Naive thymus-derived CD8-positive, alpha-beta T cell (primary cell): ENCODE data around the gene SLC25A12. TPM values are rescaled to one million over a fixed set of nuclear protein-coding genes. Genes with fewer than 3 reads are reported as not detected.

Experiments used
- ATAC-seq, 2 donors: fragments of 150-1000 bp; cut with Tn5 transposase in 1 of 2; sonication (Bioruptor Pico), chemical (Tn5 transposase) in 1 of 2; 1 replicate in 1 of 2; 2 replicates in 1 of 2; pipeline ENCODE4 v1.10.0; 2021; ENCODE audit warnings: mild to moderate bottlenecking in 2 of 2, moderate library complexity in 2 of 2
- POLR2A ChIA-PET: fragments of 350-600 bp; sonication (Branson Sonifier 250); formaldehyde crosslinking; loops from one replicate; lab custom pipeline; 2021; ENCODE audit warnings: antibody characterized with exemption; lab: Charles Lee
- DNase-seq, 10 donors: peaks; one replicate each; pipeline versions ENCODE4 v3.0.0 to v3.0.0-alpha.2; 2020 to 2022
- H3K27ac Mint-ChIP-seq, 10 donors: one replicate each; pipeline ENCODE4 v1.8.0; 2020 to 2022; ENCODE audit warnings: mild to moderate bottlenecking in 10 of 10, mixed read lengths in 10 of 10, moderate library complexity in 4 of 10, inconsistent platforms in 1 of 10
- H3K27me3 Mint-ChIP-seq, 5 donors: one replicate each; pipeline ENCODE4 v1.8.0; 2021 to 2022; ENCODE audit warnings: mixed read lengths in 5 of 5
- H3K36me3 Mint-ChIP-seq, 3 donors: one replicate each; pipeline ENCODE4 v1.8.0; 2020 to 2022; ENCODE audit warnings: mixed read lengths in 3 of 3, mild to moderate bottlenecking in 2 of 3, inconsistent platforms in 1 of 3
- H3K4me1 Mint-ChIP-seq, 4 donors: one replicate each; pipeline ENCODE4 v1.8.0; 2021 to 2022; ENCODE audit warnings: mixed read lengths in 4 of 4
- H3K4me3 Mint-ChIP-seq, 10 donors: one replicate each; pipeline ENCODE4 v1.8.0; 2020 to 2022; ENCODE audit warnings: mild to moderate bottlenecking in 10 of 10, mixed read lengths in 10 of 10, moderate library complexity in 6 of 10, inconsistent platforms in 1 of 10
- H3K9me3 Mint-ChIP-seq, 9 donors: one replicate each; pipeline ENCODE4 v1.8.0; 2020 to 2022; ENCODE audit warnings: mixed read lengths in 9 of 9, mild to moderate bottlenecking in 3 of 9, inconsistent platforms in 1 of 9, moderate library complexity in 1 of 9
- polyA plus RNA-seq, 3 donors: library from polyadenylated mRNA; unstranded; fragments of 300-500 nt; fragmentation: Illumina TruSeq; gene quantifications; one replicate each; pipeline ENCODE4 v1.2.3, GENCODE V29; 2021
- total RNA-seq, 8 experiments: library from RNA in 2 of 8; stranded (reverse) in 2 of 8; gene quantifications; one replicate each; pipeline ENCODE4 v1.2.3 and lab custom pipeline; 2021 to 2026

The SLC25A12 gene
- total and polyA plus RNA-seq, 5 experiments from 2014 or later, result 7.9 to 16.6 (median 13.5) TPM

GRCh38 chr2:171882089-171882769, 11.8 kb downstream of the SLC25A12 start:
- POLR2A ChIA-PET, result interaction anchor here (0.6 kb wide), 1 partner anchor 27 kb away, joined by 5 read pairs; no protein-coding TSS in a partner anchor
- Mint-ChIP-seq H3K9me3 (no peaks in the 10 kb centered on the region), H3K4me1 (peaks cover 12 to 43% (median 22%) of the 10 kb centered on the region in 4 donors), H3K36me3 (peaks cover 0 to 11% (median 0%) of the 10 kb centered on the region in 3 donors), H3K27ac (peak overlapping the region in 3 of 10 donors; percentile 9 to 55 (median 17)), H3K4me3 (no peak overlapping the region), H3K27me3 (no peaks in the 10 kb centered on the region)
- ATAC-seq (no peak), DNase-seq (no peak)

GRCh38 chr2:171880774-171881173, 13.3 kb downstream of the SLC25A12 start:
- Mint-ChIP-seq H3K9me3 (no peaks in the 10 kb centered on the region), H3K27me3 (no peaks in the 10 kb centered on the region), H3K36me3 (peaks cover 0 to 11% (median 0%) of the 10 kb centered on the region in 3 donors), H3K27ac (no peak overlapping the region), H3K4me3 (no peak overlapping the region), H3K4me1 (peaks cover 13 to 51% (median 24%) of the 10 kb centered on the region in 4 donors)
- ATAC-seq, result no peak
- POLR2A ChIA-PET, result interaction anchor here (0.6 kb wide), 1 partner anchor 576 kb away, joined by 3 read pairs; no protein-coding TSS in a partner anchor
- DNase-seq, result no peak

- Mint-ChIP-seq H3K4me3 (no peak overlapping the region), H3K27ac (no peak overlapping the region), H3K9me3 (peaks cover 0 to 4% (median 0%) of the 10 kb centered on the region in 9 donors), H3K36me3 (peaks cover 6 to 18% (median 7%) of the 10 kb centered on the region in 3 donors), H3K4me1 (peaks cover 13 to 52% (median 24%) of the 10 kb centered on the region in 4 donors), H3K27me3 (no peaks in the 10 kb centered on the region)
- POLR2A ChIA-PET, result no interaction called here
- DNase-seq (no peak), ATAC-seq (no peak)
These were observed 14.2 kb downstream of the SLC25A12 start for GRCh38 chr2:171879865-171880264.

- no peak overlapping the region for H3K4me3 Mint-ChIP-seq
- DNase-seq, result no peak
- no peak for ATAC-seq
- no peaks in the 10 kb centered on the region for H3K27me3 Mint-ChIP-seq
- peaks cover 11 to 19% (median 14%) of the 10 kb centered on the region in 3 donors for H3K36me3 Mint-ChIP-seq
- peaks cover 11 to 50% (median 22%) of the 10 kb centered on the region in 4 donors for H3K4me1 Mint-ChIP-seq
- POLR2A ChIA-PET, result no interaction called here
- peaks cover 0 to 4% (median 0%) of the 10 kb centered on the region in 9 donors for H3K9me3 Mint-ChIP-seq
- H3K27ac Mint-ChIP-seq, result peak overlapping the region in 7 of 10 donors; percentile 7 to 63 (median 38)
These were observed 15.5 kb downstream of the SLC25A12 start for GRCh38 chr2:171878481-171878993.

GRCh38 chr2:171874963-171875362, 19.1 kb downstream of the SLC25A12 start:
- Mint-ChIP-seq H3K4me1 (peaks cover 14 to 41% (median 20%) of the 10 kb centered on the region in 4 donors), H3K36me3 (peaks cover 21 to 30% (median 25%) of the 10 kb centered on the region in 3 donors), H3K27me3 (no peaks in the 10 kb centered on the region), H3K9me3 (peaks cover 0 to 4% (median 0%) of the 10 kb centered on the region in 9 donors), H3K4me3 (no peak overlapping the region), H3K27ac (peak overlapping the region in 1 of 10 donors; percentile 56)
- ATAC-seq, result no peak
- DNase-seq, result no peak
- POLR2A ChIA-PET, result no interaction called here

GRCh38 chr2:171874517-171874916, 19.5 kb downstream of the SLC25A12 start:
- no peaks in the 10 kb centered on the region for H3K27me3 Mint-ChIP-seq
- peaks cover 0 to 4% (median 0%) of the 10 kb centered on the region in 9 donors for H3K9me3 Mint-ChIP-seq
- DNase-seq (no peak), ATAC-seq (no peak)
- POLR2A ChIA-PET, result no interaction called here
- no peak overlapping the region for H3K4me3 Mint-ChIP-seq
- H3K27ac Mint-ChIP-seq, result no peak overlapping the region
- H3K36me3 Mint-ChIP-seq, result peaks cover 21 to 30% (median 25%) of the 10 kb centered on the region in 3 donors
- H3K4me1 Mint-ChIP-seq, result peaks cover 10 to 36% (median 19%) of the 10 kb centered on the region in 4 donors

- H3K4me3 Mint-ChIP-seq, result peak overlapping the region in 4 of 10 donors; percentile 8 to 38 (median 30)
- POLR2A ChIA-PET, result no interaction called here
- no peaks in the 10 kb centered on the region for H3K9me3 Mint-ChIP-seq
- peak overlapping the region in 2 of 10 donors; percentile 7 to 22 for H3K27ac Mint-ChIP-seq
- peaks cover 2 to 24% (median 3%) of the 10 kb centered on the region in 3 donors for H3K36me3 Mint-ChIP-seq
- peak; percentile 62 to 69 for ATAC-seq
- peak in 5 of 10 donors; percentile 10 to 43 (median 17) for DNase-seq
- no peaks in the 10 kb centered on the region for H3K27me3 Mint-ChIP-seq
- H3K4me1 Mint-ChIP-seq, result peaks cover 6 to 22% (median 11%) of the 10 kb centered on the region in 4 donors
These were observed 29.6 kb downstream of the SLC25A12 start for GRCh38 chr2:171864357-171864985.

GRCh38 chr2:171862501-171862900, 31.5 kb downstream of the SLC25A12 start:
- Mint-ChIP-seq H3K27ac (no peak overlapping the region), H3K36me3 (peaks cover 5 to 17% (median 6%) of the 10 kb centered on the region in 3 donors), H3K4me1 (peaks cover 8 to 25% (median 10%) of the 10 kb centered on the region in 4 donors), H3K27me3 (no peaks in the 10 kb centered on the region), H3K4me3 (no peak overlapping the region), H3K9me3 (no peaks in the 10 kb centered on the region)
- no peak for DNase-seq
- ATAC-seq, result no peak
- POLR2A ChIA-PET, result no interaction called here

- DNase-seq (no peak), ATAC-seq (no peak)
- POLR2A ChIA-PET, result no interaction called here
- H3K4me3 Mint-ChIP-seq, result no peak overlapping the region
- no peak overlapping the region for H3K27ac Mint-ChIP-seq
- peaks cover 16 to 35% (median 23%) of the 10 kb centered on the region in 3 donors for H3K36me3 Mint-ChIP-seq
- peaks cover 2 to 12% (median 2%) of the 10 kb centered on the region in 4 donors for H3K4me1 Mint-ChIP-seq
- no peaks in the 10 kb centered on the region for H3K9me3 Mint-ChIP-seq
- H3K27me3 Mint-ChIP-seq, result no peaks in the 10 kb centered on the region
These were observed 35.6 kb downstream of the SLC25A12 start for GRCh38 chr2:171858397-171858958.

GRCh38 chr2:171855401-171855800, 38.6 kb downstream of the SLC25A12 start:
- no peak overlapping the region for H3K27ac Mint-ChIP-seq
- POLR2A ChIA-PET, result no interaction called here
- peaks cover 0 to 6% (median 1%) of the 10 kb centered on the region in 4 donors for H3K4me1 Mint-ChIP-seq
- ATAC-seq (no peak), DNase-seq (no peak)
- no peaks in the 10 kb centered on the region for H3K9me3 Mint-ChIP-seq
- no peaks in the 10 kb centered on the region for H3K27me3 Mint-ChIP-seq
- peaks cover 16 to 46% (median 41%) of the 10 kb centered on the region in 3 donors for H3K36me3 Mint-ChIP-seq
- H3K4me3 Mint-ChIP-seq, result no peak overlapping the region

GRCh38 chr2:171852366-171852888, 41.6 kb downstream of the SLC25A12 start:
- Mint-ChIP-seq H3K27me3 (no peaks in the 10 kb centered on the region), H3K27ac (no peak overlapping the region), H3K4me3 (no peak overlapping the region), H3K4me1 (peaks cover 0 to 4% (median under 1%) of the 10 kb centered on the region in 4 donors), H3K9me3 (no peaks in the 10 kb centered on the region), H3K36me3 (peaks cover 11 to 47% (median 41%) of the 10 kb centered on the region in 3 donors)
- POLR2A ChIA-PET, result no interaction called here
- no peak for ATAC-seq
- DNase-seq, result no peak

GRCh38 chr2:171847627-171848026, 46.4 kb downstream of the SLC25A12 start:
- no peak for DNase-seq

More at GRCh38 chr2:171847627-171848026, 46.4 kb downstream of the SLC25A12 start:
- POLR2A ChIA-PET, result no interaction called here
- no peak overlapping the region for H3K27ac Mint-ChIP-seq
- peaks cover 0 to 4% (median under 1%) of the 10 kb centered on the region in 4 donors for H3K4me1 Mint-ChIP-seq
- no peak overlapping the region for H3K4me3 Mint-ChIP-seq
- no peaks in the 10 kb centered on the region for H3K27me3 Mint-ChIP-seq
- ATAC-seq, result no peak
- peaks cover 0 to 38% (median 29%) of the 10 kb centered on the region in 3 donors for H3K36me3 Mint-ChIP-seq
- H3K9me3 Mint-ChIP-seq, result no peaks in the 10 kb centered on the region
